A673 (cell line): ENCODE data around the gene ITIH5. TPM values are rescaled to one million over a fixed set of nuclear protein-coding genes. Genes with fewer than 3 reads are reported as not detected.
A peak's percentile ranks its signal among the peaks of the same experiment; 100 is the strongest.
"Not testable (repeated sequence)": the region's sequence is repeated elsewhere in the genome, so short reads cannot be mapped to it uniquely, and the experiment has no call there.

Source experiments
- BruUV-seq: library from RNA; stranded (reverse); fragments of 400-500 nt; replicated peaks from 2 replicates; lab custom pipeline; 2021; lab: Mats Ljungman, UMichigan
- CTCF ChIA-PET: fragments of 300-600 bp; sonication (Branson Sonifier 250); formaldehyde crosslinking; loops from one replicate; lab custom pipeline; 2022; ENCODE audit warnings: antibody characterized with exemption; lab: Charles Lee
- POLR2A ChIA-PET: fragments of 300-600 bp; sonication (Branson Sonifier 250); formaldehyde crosslinking; loops from one replicate; lab custom pipeline; 2022; ENCODE audit warnings: antibody characterized with exemption; ENCODE audit not compliant: low non-redundant PET; lab: Charles Lee
- DNase-seq: peaks from one replicate; pipeline ENCODE4 v3.0.0-alpha.2; 2015; ENCODE audit warnings: low spot score
- H3K27ac ChIP-seq: fragments of 200-600 bp; sonication (generic); 2 replicates; pipeline ENCODE4 v1.5.1; 2016; ENCODE audit warnings: mixed run types, low read depth, mild to moderate bottlenecking, mixed read lengths, antibody characterized with exemption, low read length; ENCODE audit not compliant: poor library complexity, severe bottlenecking
- H3K27me3 ChIP-seq: fragments of 200-600 bp; sonication (generic); replicated peaks from 2 replicates; pipeline ENCODE4 v1.6.1; 2017; ENCODE audit warnings: mixed run types, low read depth, mild to moderate bottlenecking, mixed read lengths, antibody characterized with exemption, low read length; ENCODE audit not compliant: insufficient read depth, poor library complexity
- H3K36me3 ChIP-seq: fragments of 200-600 bp; sonication (generic); 2 replicates; pipeline ENCODE4 v1.6.1; 2016; ENCODE audit warnings: mixed run types, mild to moderate bottlenecking, mixed read lengths, antibody characterized with exemption, low read length; ENCODE audit not compliant: insufficient read depth, poor library complexity, severe bottlenecking
- H3K4me1 ChIP-seq: fragments of 200-600 bp; sonication (generic); 2 replicates; pipeline ENCODE4 v1.6.1; 2017; ENCODE audit warnings: mixed run types, mild to moderate bottlenecking, mixed read lengths, antibody characterized with exemption, low read length; ENCODE audit not compliant: insufficient read depth, poor library complexity, severe bottlenecking
- H3K4me3 ChIP-seq: fragments of 200-600 bp; sonication (generic); 2 replicates; pipeline ENCODE4 v1.5.1; 2016; ENCODE audit warnings: low read depth, mixed run types, mild to moderate bottlenecking, mixed read lengths, low read length; ENCODE audit not compliant: poor library complexity, severe bottlenecking
- H3K9me3 ChIP-seq: fragments of 200-600 bp; sonication (generic); 2 replicates; pipeline ENCODE4 v1.6.1; 2016; ENCODE audit warnings: mixed run types, low read depth, mild to moderate bottlenecking, mixed read lengths, antibody characterized with exemption, low read length; ENCODE audit not compliant: poor library complexity, severe bottlenecking
- CTCF ChIP-seq: fragments of 300-800, 200-600 bp; sonication (generic); conservative IDR thresholded peaks from 2 replicates; pipeline ENCODE4 v1.5.1; 2017; ENCODE audit warnings: low read depth, mild to moderate bottlenecking, antibody characterized with exemption, low read length, moderate library complexity, mixed read lengths
- EZH2 ChIP-seq: fragments of 200-600 bp; sonication (generic); IDR thresholded peaks from 2 replicates; pipeline ENCODE4 v1.6.1; 2017; ENCODE audit warnings: borderline replicate concordance, low read depth, mild to moderate bottlenecking, mixed read lengths, antibody characterized with exemption, low read length; ENCODE audit not compliant: poor library complexity, severe bottlenecking
- intact Hi-C: fragments of 100-400 bp; cut with micrococcal nuclease; formaldehyde crosslinking; loops from one replicate; pipeline ENCODE4 v1.10.0; 2022; ENCODE audit not compliant: unreplicated experiment
- total RNA-seq: library from RNA; stranded (reverse); gene quantifications from 2 replicates; pipeline ENCODE4 v1.2.3, GENCODE V29; 2021

The ITIH5 gene
- total RNA-seq, 1 experiment from 2014 or later: not detected

DNA sequence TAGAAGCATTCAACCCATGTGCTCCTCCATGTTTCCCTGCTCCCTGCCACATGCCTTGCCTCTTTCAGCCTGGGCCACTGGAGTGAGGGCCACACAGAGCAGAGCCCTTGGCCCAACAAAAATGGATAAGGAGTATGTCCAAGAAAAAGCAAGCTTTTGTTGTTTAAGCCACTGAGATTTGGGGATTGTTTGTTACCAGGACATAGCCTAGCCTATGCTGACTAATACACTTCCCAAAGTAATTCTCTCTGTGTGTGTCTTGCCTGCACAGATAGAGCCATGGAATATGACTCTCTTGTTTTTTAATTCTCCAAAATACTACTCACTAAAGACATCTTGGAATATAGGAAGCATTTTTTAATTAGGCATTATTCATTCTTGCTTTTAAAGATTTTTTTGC lies 22.8 kb upstream of the ITIH5 start:
- no TSS peak for BruUV-seq
- POLR2A ChIA-PET: no interaction called here
- Histone ChIP-seq H3K36me3 (no peaks in the 10 kb centered on the region), H3K9me3 (no peaks in the 10 kb centered on the region), H3K4me1 (no peaks in the 10 kb centered on the region), H3K4me3 (no peak overlapping the region), H3K27ac (no peak overlapping the region), H3K27me3 (no peaks in the 10 kb centered on the region)
- TF ChIP-seq EZH2 (no peak), CTCF (no peak)
- CTCF ChIA-PET: no interaction called here
- DNase-seq: no peak
- intact Hi-C loops: loop anchor here (5.0 kb wide), 1 partner anchor 1613 kb away; no protein-coding TSS in a partner anchor

- peak; percentile 96 for TF ChIP-seq CTCF
- TF ChIP-seq EZH2: no peak
- no peak overlapping the region for H3K27ac ChIP-seq
- intact Hi-C loops: loop anchor here (1.0 to 5.0 kb wide), 3 partner anchors 158 to 1615 kb away; no protein-coding TSS in a partner anchor
- no peaks in the 10 kb centered on the region for H3K36me3 ChIP-seq
- no TSS peak for BruUV-seq
- H3K4me3 ChIP-seq: no peak overlapping the region
- DNase-seq: peak; percentile 92
- H3K4me1 ChIP-seq: no peaks in the 10 kb centered on the region
- CTCF ChIA-PET: interaction anchor here (0.8 to 3.4 kb wide), 5 partner anchors 24 to 162 kb away, joined by 3 to 72 read pairs (median 5); no protein-coding TSS in a partner anchor
- POLR2A ChIA-PET: no interaction called here
- no peaks in the 10 kb centered on the region for H3K27me3 ChIP-seq
- no peaks in the 10 kb centered on the region for H3K9me3 ChIP-seq
These were observed 20.6 kb upstream of the ITIH5 start for GRCh38 chr10:7687228-7687907.

DNA sequence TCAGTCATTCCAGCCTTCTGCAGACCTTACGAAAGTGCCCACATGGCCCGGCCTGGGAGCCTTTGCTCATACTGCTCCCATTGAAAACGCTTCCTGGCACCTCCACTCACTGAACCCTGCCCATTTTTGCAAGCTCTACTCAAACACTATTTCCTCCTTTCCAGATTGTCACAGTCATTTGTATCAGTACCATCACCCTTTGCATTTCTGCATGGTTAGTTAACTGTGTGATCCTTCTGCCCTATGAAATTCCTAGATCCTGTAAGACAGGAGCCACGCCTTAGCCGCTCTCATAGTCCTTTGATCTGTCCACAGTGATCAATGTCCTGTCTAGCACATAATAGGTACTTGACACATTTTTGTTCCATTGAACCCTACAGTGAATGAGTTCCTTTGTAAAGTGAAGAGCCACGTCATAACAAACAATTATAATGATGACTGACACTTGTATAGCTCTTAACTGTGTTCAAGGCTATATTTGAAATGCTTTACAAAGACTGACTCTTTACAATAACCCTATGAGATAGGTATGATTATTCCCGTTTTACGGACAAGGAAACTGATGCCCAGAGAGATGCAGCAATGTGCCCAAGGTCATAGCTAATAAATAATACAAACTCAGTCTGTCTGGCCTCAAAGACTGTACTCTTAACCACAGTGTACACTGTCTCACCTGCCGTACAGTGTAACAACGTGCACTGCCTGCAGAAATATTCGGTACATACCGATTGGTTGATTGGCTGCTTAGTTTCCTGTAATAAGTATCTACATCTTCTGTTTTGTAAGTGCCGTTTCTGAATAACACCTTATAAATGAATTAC lies 19.8 kb upstream of the ITIH5 start:
- DNase-seq: no peak

GRCh38 chr10:7680078-7680477 lies 13.3 kb upstream of the ITIH5 start:
- peaks cover 15% of the 10 kb centered on the region for H3K27me3 ChIP-seq
- intact Hi-C loops, H3K27ac ChIP-seq, DNase-seq, H3K4me3 ChIP-seq, H3K36me3 ChIP-seq, POLR2A ChIA-PET, CTCF ChIA-PET, BruUV-seq, H3K9me3 ChIP-seq, H3K4me1 ChIP-seq: not testable (repeated sequence)

More for the DNA sequence above, 19.8 kb upstream of the ITIH5 start:
- POLR2A ChIA-PET: no interaction called here
- intact Hi-C loops: loop anchor here (1.0 to 5.0 kb wide), 3 partner anchors 157 to 1616 kb away; no protein-coding TSS in a partner anchor
- Histone ChIP-seq H3K36me3 (no peaks in the 10 kb centered on the region), H3K27me3 (no peaks in the 10 kb centered on the region), H3K4me3 (no peak overlapping the region), H3K27ac (no peak overlapping the region), H3K9me3 (no peaks in the 10 kb centered on the region), H3K4me1 (no peaks in the 10 kb centered on the region)
- no TSS peak for BruUV-seq
- TF ChIP-seq CTCF: no peak
- TF ChIP-seq EZH2: no peak
- CTCF ChIA-PET: interaction anchor here (0.8 to 3.4 kb wide), 6 partner anchors 24 to 161 kb away, joined by 3 to 72 read pairs (median 5); no protein-coding TSS in a partner anchor
